HepG2 (cell line): ENCODE data around the gene RTBDN. TPM values are rescaled to one million over a fixed set of nuclear protein-coding genes. Genes with fewer than 3 reads are reported as not detected.

ENCODE experiments used
- FOSL2 ChIP-seq: sonication (generic); formaldehyde crosslinking; IDR thresholded peaks from 2 replicates; pipeline ENCODE4 v1.4.0; 2020; ENCODE audit warnings: missing genetic modification reagents
- FOXA3 ChIP-seq: IDR thresholded peaks from 2 replicates; pipeline ENCODE4 v1.6.1; 2016; ENCODE audit warnings: missing genetic modification reagents, missing compliant biosample characterization
- GATA4 ChIP-seq: sonication (generic); IDR thresholded peaks from 2 replicates; pipeline ENCODE4 v1.6.1; 2016; ENCODE audit warnings: antibody characterized with exemption, low read depth, borderline replicate concordance
- KAT8 ChIP-seq: IDR thresholded peaks from 2 replicates; pipeline ENCODE4 v1.6.1; 2016; ENCODE audit warnings: missing genetic modification reagents, missing compliant biosample characterization
- KDM1A ChIP-seq: IDR thresholded peaks from 2 replicates; pipeline ENCODE4 v1.6.1; 2016; ENCODE audit warnings: missing compliant biosample characterization
- KLF6 ChIP-seq: IDR thresholded peaks from 2 replicates; pipeline ENCODE4 v1.8.0; 2016; ENCODE audit warnings: missing biosample characterization, missing genetic modification reagents
- MTA3 ChIP-seq: sonication (generic); formaldehyde crosslinking; IDR thresholded peaks from 2 replicates; pipeline ENCODE4 v1.4.0; 2020; ENCODE audit warnings: missing genetic modification reagents
- MXD4 ChIP-seq: IDR thresholded peaks from 2 replicates; pipeline ENCODE4 v1.6.1; 2016; ENCODE audit warnings: mild to moderate bottlenecking, missing biosample characterization, missing genetic modification reagents
- NONO ChIP-seq, 2 experiments: fragments of 450-650 bp in 1 of 2; sonication (generic) in 1 of 2; formaldehyde crosslinking in 1 of 2; IDR thresholded peaks in 1 of 2; conservative IDR thresholded peaks in 1 of 2; 2 replicates each; pipeline versions ENCODE4 v1.6.1 to v1.8.0; 2017 to 2022; ENCODE audit warnings: mild to moderate bottlenecking in 1 of 2, missing genetic modification reagents in 1 of 2, moderate library complexity in 1 of 2
- RBM22 ChIP-seq: fragments of 200-400 bp; formaldehyde crosslinking; optimal IDR thresholded peaks from 2 replicates; pipeline ENCODE3; 2017; ENCODE audit warnings: mild to moderate bottlenecking, low read length, moderate library complexity
- SRSF4 ChIP-seq: fragments of 200-400 bp; formaldehyde crosslinking; IDR thresholded peaks from one replicate; pipeline ENCODE4 v1.6.1; 2018; ENCODE audit warnings: mild to moderate bottlenecking, low read depth, low read length, moderate library complexity; ENCODE audit not compliant: poor library complexity, severe bottlenecking
- SRY ChIP-seq: sonication (generic); formaldehyde crosslinking; IDR thresholded peaks from 2 replicates; pipeline ENCODE4 v1.8.0; 2022; ENCODE audit warnings: mild to moderate bottlenecking, missing genetic modification reagents
- TAF1 ChIP-seq: sonication (generic); formaldehyde crosslinking; IDR thresholded peaks from 2 replicates; pipeline ENCODE4 v1.4.0; 2020; ENCODE audit warnings: missing genetic modification reagents
- TEAD2 ChIP-seq: sonication (generic); formaldehyde crosslinking; IDR thresholded peaks from 2 replicates; pipeline ENCODE4 v1.9.0; 2021; ENCODE audit warnings: missing genetic modification reagents
- UBTF ChIP-seq: sonication (generic); formaldehyde crosslinking; IDR thresholded peaks from 2 replicates; pipeline ENCODE4 v1.4.0; 2020; ENCODE audit warnings: mild to moderate bottlenecking, missing genetic modification reagents
- ZFAT ChIP-seq: sonication (generic); formaldehyde crosslinking; conservative IDR thresholded peaks from 2 replicates; pipeline ENCODE4 v1.8.1; 2023; ENCODE audit warnings: missing genetic modification reagents, inconsistent platforms
- ZNF224 ChIP-seq: sonication (generic); formaldehyde crosslinking; IDR thresholded peaks from 2 replicates; pipeline ENCODE4 v1.5.0; 2020; ENCODE audit warnings: mild to moderate bottlenecking, missing genetic modification reagents
- ZNF230 ChIP-seq: sonication (generic); formaldehyde crosslinking; IDR thresholded peaks from 2 replicates; pipeline ENCODE4 v1.4.0; 2020; ENCODE audit warnings: mild to moderate bottlenecking, missing genetic modification reagents
- ZNF576 ChIP-seq: sonication (generic); formaldehyde crosslinking; IDR thresholded peaks from 2 replicates; pipeline ENCODE4 v1.4.0; 2020; ENCODE audit warnings: mild to moderate bottlenecking, missing genetic modification reagents
- polyA plus RNA-seq, 8 experiments: library from polyadenylated mRNA; depleted of rRNA in 3 of 8; stranded (reverse) in 7 of 8; unstranded in 1 of 8; fragments of >200 nt; fragmentation: Illumina TruSeq in 4 of 8; extraction: Trizol in 4 of 8; gene quantifications; 2 replicates each; pipeline versions ENCODE4 v1.2.1 to v1.2.3, GENCODE V29; 2011 to 2016; ENCODE audit warnings: low read depth in 4 of 8, missing spikeins in 1 of 8, mixed read lengths in 1 of 8; ENCODE audit not compliant: insufficient read depth in 1 of 8
- total RNA-seq, 5 experiments: library from RNA; depleted of rRNA; stranded (reverse); fragments of >200 nt; fragmentation: Illumina TruSeq; extraction: Trizol; gene quantifications; 2 replicates each; pipeline ENCODE4 v1.2.3, GENCODE V29; 2016; ENCODE audit warnings: low read depth in 1 of 5
- TF ChIP-seq, protein P1 (sequence below): sonication (generic); formaldehyde crosslinking; IDR thresholded peaks from 2 replicates; pipeline ENCODE4 v1.4.0; 2020; ENCODE audit warnings: missing genetic modification reagents
- TF ChIP-seq, protein P2 (sequence below): IDR thresholded peaks from 2 replicates; pipeline ENCODE4 v1.6.1; 2016; ENCODE audit warnings: low read depth, control low read depth
- TF ChIP-seq, protein P3 (sequence below): sonication (generic); formaldehyde crosslinking; IDR thresholded peaks from 2 replicates; pipeline ENCODE4 v1.4.0; 2020; ENCODE audit warnings: missing genetic modification reagents

RTBDN gene
- total and polyA plus RNA-seq, 2 of the 13 experiments (the other 11 are each of a cell fraction or from before 2014, with no cell fraction given) = 0.27 to 0.48 TPM

GRCh38 chr19:12791345-12792050 is 42.9 kb downstream of the RTBDN start, which contains the start of gene JUNB (continued):
- TF ChIP-seq KDM1A (CRISPR knock-in tag) = no peak
- TF ChIP-seq GATA4 = peak; percentile 93
- 0 out of 2 replicates have a peak, but pooled peaks have one; percentile 11 for TF ChIP-seq ZFAT (CRISPR knock-in tag)
- no peak for TF ChIP-seq NONO (IDR thresholded peaks at IDR 0.05)
- peak; percentile 95 for TF ChIP-seq NONO (CRISPR knock-in tag; conservative IDR thresholded peaks at IDR 0.05)
- peak; percentile 96 for TF ChIP-seq SRY
- TF ChIP-seq FOXA3 (CRISPR knock-in tag) = peak; percentile 98
- TF ChIP-seq SRSF4 = no peak
- TF ChIP-seq ZNF224 (CRISPR knock-in tag) = no peak
- TF ChIP-seq ZNF576 (CRISPR knock-in tag) = no peak
- TF ChIP-seq RBM22 = peak; percentile 70
- TF ChIP-seq FOSL2 = peak; percentile 79
- TF ChIP-seq, protein P1, sequence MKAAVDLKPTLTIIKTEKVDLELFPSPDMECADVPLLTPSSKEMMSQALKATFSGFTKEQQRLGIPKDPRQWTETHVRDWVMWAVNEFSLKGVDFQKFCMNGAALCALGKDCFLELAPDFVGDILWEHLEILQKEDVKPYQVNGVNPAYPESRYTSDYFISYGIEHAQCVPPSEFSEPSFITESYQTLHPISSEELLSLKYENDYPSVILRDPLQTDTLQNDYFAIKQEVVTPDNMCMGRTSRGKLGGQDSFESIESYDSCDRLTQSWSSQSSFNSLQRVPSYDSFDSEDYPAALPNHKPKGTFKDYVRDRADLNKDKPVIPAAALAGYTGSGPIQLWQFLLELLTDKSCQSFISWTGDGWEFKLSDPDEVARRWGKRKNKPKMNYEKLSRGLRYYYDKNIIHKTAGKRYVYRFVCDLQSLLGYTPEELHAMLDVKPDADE (CRISPR knock-in tag) = no peak
- TF ChIP-seq, protein P2, sequence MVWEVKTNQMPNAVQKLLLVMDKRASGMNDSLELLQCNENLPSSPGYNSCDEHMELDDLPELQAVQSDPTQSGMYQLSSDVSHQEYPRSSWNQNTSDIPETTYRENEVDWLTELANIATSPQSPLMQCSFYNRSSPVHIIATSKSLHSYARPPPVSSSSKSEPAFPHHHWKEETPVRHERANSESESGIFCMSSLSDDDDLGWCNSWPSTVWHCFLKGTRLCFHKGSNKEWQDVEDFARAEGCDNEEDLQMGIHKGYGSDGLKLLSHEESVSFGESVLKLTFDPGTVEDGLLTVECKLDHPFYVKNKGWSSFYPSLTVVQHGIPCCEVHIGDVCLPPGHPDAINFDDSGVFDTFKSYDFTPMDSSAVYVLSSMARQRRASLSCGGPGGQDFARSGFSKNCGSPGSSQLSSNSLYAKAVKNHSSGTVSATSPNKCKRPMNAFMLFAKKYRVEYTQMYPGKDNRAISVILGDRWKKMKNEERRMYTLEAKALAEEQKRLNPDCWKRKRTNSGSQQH (CRISPR knock-in tag) = no peak
- peak; percentile 99 for TF ChIP-seq TAF1 (CRISPR knock-in tag)
- TF ChIP-seq TEAD2 = no peak
- TF ChIP-seq KLF6 = peak; percentile 98
- TF ChIP-seq, protein P3, sequence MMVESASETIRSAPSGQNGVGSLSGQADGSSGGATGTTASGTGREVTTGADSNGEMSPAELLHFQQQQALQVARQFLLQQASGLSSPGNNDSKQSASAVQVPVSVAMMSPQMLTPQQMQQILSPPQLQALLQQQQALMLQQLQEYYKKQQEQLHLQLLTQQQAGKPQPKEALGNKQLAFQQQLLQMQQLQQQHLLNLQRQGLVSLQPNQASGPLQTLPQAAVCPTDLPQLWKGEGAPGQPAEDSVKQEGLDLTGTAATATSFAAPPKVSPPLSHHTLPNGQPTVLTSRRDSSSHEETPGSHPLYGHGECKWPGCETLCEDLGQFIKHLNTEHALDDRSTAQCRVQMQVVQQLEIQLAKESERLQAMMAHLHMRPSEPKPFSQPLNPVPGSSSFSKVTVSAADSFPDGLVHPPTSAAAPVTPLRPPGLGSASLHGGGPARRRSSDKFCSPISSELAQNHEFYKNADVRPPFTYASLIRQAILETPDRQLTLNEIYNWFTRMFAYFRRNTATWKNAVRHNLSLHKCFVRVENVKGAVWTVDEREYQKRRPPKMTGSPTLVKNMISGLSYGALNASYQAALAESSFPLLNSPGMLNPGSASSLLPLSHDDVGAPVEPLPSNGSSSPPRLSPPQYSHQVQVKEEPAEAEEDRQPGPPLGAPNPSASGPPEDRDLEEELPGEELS = no peak; the same call in none of the 2 replicates
- peak; percentile 88 for TF ChIP-seq KAT8 (CRISPR knock-in tag)
- no peak for TF ChIP-seq MTA3 (CRISPR knock-in tag)
- TF ChIP-seq MXD4 (CRISPR knock-in tag) = peak; percentile 69; the same call in 1 of the 2 replicates
- peak; percentile 96 for TF ChIP-seq UBTF (CRISPR knock-in tag)
- TF ChIP-seq ZNF230 (CRISPR knock-in tag) = no peak
